ENCODE measurements around the gene ZNF226. TPM values are rescaled to one million over a fixed set of nuclear protein-coding genes. Genes with fewer than 3 reads are reported as not detected.
"Not testable (repeated sequence)": the region's sequence is repeated elsewhere in the genome, so short reads cannot be mapped to it uniquely, and the experiment has no call there.

ZNF226 gene
- total RNA-seq, 1 donor from 2014 or later: 28.7 TPM

DNA sequence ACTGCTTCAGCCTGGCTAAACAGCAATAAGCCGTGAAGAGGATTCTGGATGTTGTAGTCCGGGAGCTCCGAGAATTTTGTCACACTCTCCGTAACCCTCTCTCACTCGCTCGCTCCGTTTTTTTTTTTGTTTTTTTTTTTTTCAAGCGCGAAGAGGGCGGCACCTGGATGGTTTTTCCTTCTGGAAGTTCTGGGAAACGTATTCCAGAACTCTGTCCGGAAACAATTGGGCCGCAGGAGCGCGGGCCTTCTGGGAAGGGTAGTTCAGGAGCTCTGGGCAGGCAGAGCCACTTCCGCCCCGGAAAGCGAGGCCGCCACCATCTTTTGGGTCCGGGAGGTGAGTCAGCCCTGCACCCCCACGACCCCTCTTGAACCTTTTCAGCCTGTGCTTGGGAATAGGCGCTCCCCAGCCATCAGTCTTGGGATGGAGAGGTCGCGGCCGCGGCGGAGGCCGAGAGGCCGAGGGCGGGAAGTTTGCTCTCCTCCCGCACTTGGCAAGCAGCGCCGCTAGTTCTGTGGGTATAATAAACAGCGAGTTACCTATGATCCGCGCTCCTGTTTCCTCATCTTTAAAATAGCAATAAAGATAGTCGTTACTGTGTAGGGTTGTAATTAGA is 47.5 kb downstream of the ZNF226 start, which contains the start of gene ZNF227:
Gene ZNF227, plus strand, starts transcription at position 283 of the 616 bp plus-strand sequence. CDS start 5,261 bp downstream, outside the sequence.
- peak; percentile 92 for DNase-seq (ENCODE audit: low spot score)

DNA sequence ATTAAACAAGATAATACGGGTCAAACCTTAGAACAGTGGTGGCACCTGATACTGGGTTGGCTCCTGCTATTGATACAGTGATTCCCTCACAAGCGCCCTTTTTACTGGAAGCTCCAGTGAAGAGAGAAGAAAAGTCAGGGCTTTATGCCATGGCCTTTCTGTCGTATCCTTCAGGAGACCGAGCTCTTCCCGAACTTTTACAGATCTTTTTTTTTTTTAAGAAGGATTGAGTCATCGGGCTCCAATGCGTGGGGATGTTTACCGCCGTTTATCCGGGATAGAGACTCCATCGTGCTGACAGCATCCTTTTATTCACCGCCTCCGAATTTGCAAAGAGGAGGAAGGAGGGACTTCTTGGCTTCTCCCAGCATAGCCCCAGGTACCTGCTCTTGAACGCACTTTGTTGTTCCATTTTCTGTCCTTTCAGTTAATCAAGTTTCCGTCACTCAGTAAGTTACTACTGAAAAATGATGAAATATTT is 48.0 kb downstream of the ZNF226 start:
- no peak for DNase-seq (ENCODE audit: low spot score)

DNA sequence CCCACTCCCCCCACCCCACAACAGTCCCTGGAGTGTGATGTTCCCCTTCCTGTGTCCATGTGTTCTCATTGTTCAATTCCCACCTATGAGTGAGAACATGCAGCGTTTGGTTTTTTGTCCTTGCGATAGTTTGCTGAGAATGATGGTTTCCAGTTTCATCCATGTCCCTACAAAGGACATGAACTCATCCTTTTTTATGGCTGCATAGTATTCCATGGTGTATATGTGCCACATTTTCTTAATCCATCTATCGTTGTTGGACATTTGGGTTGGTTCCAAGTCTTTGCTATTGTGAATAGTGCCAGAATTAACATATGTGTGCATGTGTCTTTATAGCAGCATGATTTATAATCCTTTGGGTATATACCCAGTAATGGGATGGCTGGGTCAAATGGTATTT is 55.0 kb downstream of the ZNF226 start:
- DNase-seq (ENCODE audit: low spot score): not testable (repeated sequence)

DNA sequence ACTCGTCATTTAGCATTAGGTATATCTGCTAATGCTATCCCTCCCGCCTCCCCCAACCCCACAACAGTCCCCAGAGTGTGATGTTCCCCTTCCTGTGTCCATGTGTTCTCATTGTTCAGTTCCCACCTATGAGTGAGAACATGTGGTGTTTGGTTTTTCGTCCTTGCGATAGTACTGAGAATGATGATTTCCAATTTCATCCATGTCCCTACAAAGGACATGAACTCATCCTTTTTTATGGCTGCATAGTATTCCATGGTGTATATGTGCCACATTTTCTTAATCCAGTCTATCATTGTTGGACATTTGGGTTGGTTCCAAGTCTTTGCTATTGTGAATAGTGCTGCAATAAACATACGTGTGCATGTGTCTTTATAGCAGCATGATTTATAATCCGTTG is 55.9 kb downstream of the ZNF226 start:
- DNase-seq (ENCODE audit: low spot score): not testable (repeated sequence)

DNA sequence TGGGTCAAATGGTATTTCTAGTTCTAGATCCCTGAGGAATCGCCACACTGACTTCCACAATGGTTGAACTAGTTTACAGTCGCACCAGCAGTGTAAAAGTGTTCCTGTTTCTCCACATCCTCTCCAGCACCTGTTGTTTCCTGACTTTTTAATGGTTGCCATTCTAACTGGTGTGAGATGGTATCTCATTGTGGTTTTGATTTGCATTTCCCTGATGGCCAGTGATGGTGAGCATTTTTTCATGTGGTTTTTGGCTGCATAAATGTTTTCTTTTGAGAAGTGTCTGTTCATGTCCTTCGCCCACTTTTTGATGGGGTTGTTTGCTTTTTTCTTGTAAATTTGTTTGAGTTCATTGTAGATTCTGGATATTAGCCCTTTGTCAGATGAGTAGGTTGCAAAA is 56.4 kb downstream of the ZNF226 start:
- not testable (repeated sequence) for DNase-seq (ENCODE audit: low spot score)

Other genes with a start within 250 kb of the ZNF226 start
- gene ZNF45, start 229.8 kb upstream of the ZNF226 start, total RNA-seq: 17.6 TPM
- 7.5 TPM for gene ZNF221, start 213.9 kb upstream of the ZNF226 start, total RNA-seq
- gene ZNF155, start 180.9 kb upstream of the ZNF226 start, total RNA-seq: 7.6 TPM
- 5.7 TPM for gene ZNF230, start 162.1 kb upstream of the ZNF226 start, total RNA-seq
- gene ZNF222, start 139.7 kb upstream of the ZNF226 start, total RNA-seq: 4.1 TPM
- gene ZNF223, start 113.1 kb upstream of the ZNF226 start, total RNA-seq: 8.1 TPM
- gene ZNF284, start 92.9 kb upstream of the ZNF226 start, total RNA-seq: 3.7 TPM
- 32.8 TPM for gene ZNF224, start 70.7 kb upstream of the ZNF226 start, total RNA-seq
- 6.3 TPM for gene ZNF225, start 51.7 kb upstream of the ZNF226 start, total RNA-seq
- 11.3 TPM for gene ZNF234, start 23.5 kb upstream of the ZNF226 start, total RNA-seq
- 20.6 TPM for gene ZNF227, start 47.4 kb downstream of the ZNF226 start, total RNA-seq
- 3.1 TPM for gene ZNF233, start 94.8 kb downstream of the ZNF226 start, total RNA-seq
- gene ZNF235, start 139.9 kb downstream of the ZNF226 start, total RNA-seq: 6.8 TPM
- 6.0 TPM for gene ZNF112, start 191.6 kb downstream of the ZNF226 start, total RNA-seq
- 5.5 TPM for gene ZNF285, start 236.5 kb downstream of the ZNF226 start, total RNA-seq